H1 (cell line): ENCODE data around the gene IQSEC3. TPM values are rescaled to one million over a fixed set of nuclear protein-coding genes. Genes with fewer than 3 reads are reported as not detected.
A peak's percentile ranks its signal among the peaks of the same experiment; 100 is the strongest.

Experiments
- CTCF ChIA-PET: fragments of 300-600 bp; sonication (Branson Sonifier 250); formaldehyde crosslinking; loops from one replicate; lab custom pipeline; 2021; ENCODE audit not compliant: partially characterized antibody; lab: Charles Lee
- POLR2A ChIA-PET: fragments of 300-600 bp; sonication (Branson Sonifier 250); formaldehyde crosslinking; loops from one replicate; lab custom pipeline; 2021; ENCODE audit warnings: inconsistent platforms; ENCODE audit not compliant: partially characterized antibody; lab: Charles Lee
- DNase-seq, 2 experiments: peaks; one replicate each; pipeline versions ENCODE4 v3.0.0 to v3.0.0-alpha.2; 2010 to 2022; ENCODE audit warnings: low spot score in 2 of 2, low read depth in 1 of 2, mixed read lengths in 1 of 2
- FAIRE-seq: peaks from 2 replicates; lab custom pipeline; 2011; peaks lifted over from hg19 to GRCh38; lab: Jason Lieb, UNC
- H2AFZ ChIP-seq: 2 replicates; pipeline ENCODE4 v1.8.1; 2012; ENCODE audit warnings: low read length, inconsistent platforms
- H2AK5ac ChIP-seq: 2 replicates; pipeline ENCODE4 v1.6.1; 2013; ENCODE audit warnings: low read depth, low read length
- H2BK120ac ChIP-seq: replicated peaks from 2 replicates; pipeline ENCODE3; 2013; ENCODE audit warnings: low read depth, low read length, inconsistent platforms
- H2BK12ac ChIP-seq: 2 replicates; pipeline ENCODE4 v1.6.1; 2013; ENCODE audit warnings: low read depth, low read length
- H2BK15ac ChIP-seq: 2 replicates; pipeline ENCODE4 v1.6.1; 2013; ENCODE audit warnings: low read length
- H2BK20ac ChIP-seq: 2 replicates; pipeline ENCODE4 v1.6.1; 2013; ENCODE audit warnings: low read length
- H2BK5ac ChIP-seq: 2 replicates; pipeline ENCODE4 v1.6.1; 2013; ENCODE audit warnings: low read depth, low read length
- H3K14ac ChIP-seq: 2 replicates; pipeline ENCODE4 v1.6.1; 2013; ENCODE audit warnings: inconsistent platforms; ENCODE audit not compliant: insufficient read length
- H3K18ac ChIP-seq: 2 replicates; pipeline ENCODE4 v1.6.1; 2013; ENCODE audit warnings: low read length; ENCODE audit errors: extremely low read depth
- H3K23ac ChIP-seq: 2 replicates; pipeline ENCODE4 v1.6.1; 2013; ENCODE audit warnings: inconsistent platforms; ENCODE audit not compliant: insufficient read length
- H3K23me2 ChIP-seq: 2 replicates; pipeline ENCODE4 v1.6.1; 2013; ENCODE audit warnings: low read depth, low read length
- H3K27ac ChIP-seq: 2 replicates; pipeline ENCODE4 v1.6.1; 2011; ENCODE audit warnings: low read depth, low read length, inconsistent platforms
- H3K27me3 ChIP-seq, 4 experiments: replicated peaks in 1 of 4; 1 replicate in 1 of 4; 2 replicates in 3 of 4; pipeline versions ENCODE4 v1.6.1 to v1.8.1; 2011 to 2013; ENCODE audit warnings: low read length in 3 of 4, mild to moderate bottlenecking in 3 of 4, inconsistent platforms in 2 of 4, mixed read lengths in 2 of 4, moderate library complexity in 1 of 4; ENCODE audit not compliant: control insufficient read depth in 3 of 4, insufficient read depth in 3 of 4; ENCODE audit errors: extremely low read depth in 1 of 4
- H3K36me3 ChIP-seq, 4 experiments: 2 replicates each; pipeline versions ENCODE4 v1.6.1 to v1.8.1; 2011 to 2013; ENCODE audit warnings: mild to moderate bottlenecking in 4 of 4, low read length in 3 of 4, moderate library complexity in 2 of 4, control low read depth in 1 of 4, inconsistent platforms in 1 of 4; ENCODE audit not compliant: insufficient read depth in 4 of 4, control insufficient read depth in 2 of 4
- H3K4ac ChIP-seq: replicated peaks from 2 replicates; pipeline ENCODE3; 2013; ENCODE audit warnings: low read length, low read depth, mixed read lengths, inconsistent platforms; ENCODE audit not compliant: insufficient read length
- H3K4me1 ChIP-seq, 4 experiments: replicated peaks in 1 of 4; 1 replicate in 1 of 4; 2 replicates in 3 of 4; pipeline versions ENCODE4 v1.6.1 to v1.8.1; 2011 to 2013; ENCODE audit warnings: low read length in 3 of 4, inconsistent platforms in 2 of 4, mixed read lengths in 1 of 4; ENCODE audit not compliant: insufficient read depth in 4 of 4, control insufficient read depth in 3 of 4
- H3K4me2 ChIP-seq, 2 experiments: 2 replicates each; pipeline versions ENCODE4 v1.6.1 to v1.8.1; 2011 to 2013; ENCODE audit warnings: low read depth in 2 of 2, low read length in 2 of 2, control low read depth in 1 of 2, inconsistent platforms in 1 of 2, mild to moderate bottlenecking in 1 of 2; ENCODE audit not compliant: insufficient read depth in 1 of 2
- H3K4me3 ChIP-seq, 4 experiments: fragments of 200-600, 300-600 bp in 1 of 4; sonication (generic), shearing (Covaris generic), sonication (Bioruptor Twin) in 1 of 4; 2 replicates each; pipeline versions ENCODE4 v1.5.1 to v1.8.1; 2011 to 2016; ENCODE audit warnings: low read length in 4 of 4, low read depth in 3 of 4, control low read depth in 2 of 4, inconsistent platforms in 2 of 4, mild to moderate bottlenecking in 2 of 4, mixed read lengths in 1 of 4, moderate library complexity in 1 of 4; ENCODE audit not compliant: insufficient read depth in 2 of 4; ENCODE audit errors: extremely low read depth in 1 of 4
- H3K56ac ChIP-seq: replicated peaks from 2 replicates; pipeline ENCODE3; 2013; ENCODE audit warnings: low read depth, mild to moderate bottlenecking, mixed read lengths, low read length, inconsistent platforms; ENCODE audit not compliant: insufficient read length
- H3K79me1 ChIP-seq: 2 replicates; pipeline ENCODE4 v1.6.1; 2013; ENCODE audit warnings: low read depth, low read length, control low read depth
- H3K79me2 ChIP-seq, 2 experiments: 2 replicates each; pipeline versions ENCODE4 v1.6.1 to v1.8.1; 2012 to 2013; ENCODE audit warnings: low read length in 2 of 2, mild to moderate bottlenecking in 2 of 2, inconsistent platforms in 1 of 2; ENCODE audit not compliant: insufficient read depth in 2 of 2, control insufficient read depth in 1 of 2
- H3K9ac ChIP-seq, 4 experiments: replicated peaks in 1 of 4; 1 replicate in 1 of 4; 2 replicates in 3 of 4; pipeline versions ENCODE4 v1.6.1 to v1.8.1; 2011 to 2013; ENCODE audit warnings: low read depth in 3 of 4, low read length in 3 of 4, control low read depth in 2 of 4, mild to moderate bottlenecking in 2 of 4, moderate library complexity in 2 of 4, inconsistent platforms in 1 of 4; ENCODE audit errors: extremely low read depth in 1 of 4
- H3K9me3 ChIP-seq, 2 experiments: 2 replicates each; pipeline versions ENCODE4 v1.6.1 to v1.8.1; 2012 to 2013; ENCODE audit warnings: mild to moderate bottlenecking in 2 of 2, moderate library complexity in 2 of 2, control low read depth in 1 of 2, inconsistent platforms in 1 of 2, low read depth in 1 of 2, low read length in 1 of 2, mixed read lengths in 1 of 2; ENCODE audit not compliant: insufficient read depth in 2 of 2
- H4K20me1 ChIP-seq, 2 experiments: replicated peaks in 1 of 2; 2 replicates each; pipeline versions ENCODE3 to v1.8.1; 2011 to 2013; ENCODE audit warnings: inconsistent platforms in 2 of 2, low read length in 2 of 2, mild to moderate bottlenecking in 1 of 2; ENCODE audit not compliant: insufficient read depth in 2 of 2, control insufficient read depth in 1 of 2
- H4K5ac ChIP-seq: 2 replicates; pipeline ENCODE4 v1.6.1; 2013; ENCODE audit warnings: low read length, low read depth, mixed read lengths, inconsistent platforms; ENCODE audit not compliant: insufficient read length
- H4K8ac ChIP-seq: 2 replicates; pipeline ENCODE4 v1.8.0; 2013; ENCODE audit warnings: mild to moderate bottlenecking, moderate library complexity, low read length, inconsistent platforms; ENCODE audit not compliant: insufficient read depth; ENCODE audit errors: extremely low read depth
- H4K91ac ChIP-seq: replicated peaks from 2 replicates; pipeline ENCODE3; 2013; ENCODE audit warnings: low read length, mixed read lengths, inconsistent platforms; ENCODE audit not compliant: insufficient read length
- CEBPB ChIP-seq: IDR thresholded peaks from 2 replicates; pipeline ENCODE4 v1.6.1; 2012; ENCODE audit warnings: low read depth, low read length
- CHD1 ChIP-seq: IDR thresholded peaks from 2 replicates; pipeline ENCODE4 v1.6.1; 2012; ENCODE audit warnings: low read depth, low read length, improper control_type of control experiment
- YY1 ChIP-seq: IDR thresholded peaks from 2 replicates; pipeline ENCODE4 v1.6.1; 2011; ENCODE audit warnings: low read depth, mild to moderate bottlenecking, low read length
- WGBS, 2 experiments: shearing (Covaris generic) in 1 of 2; methylation state at CpG; one replicate each; pipeline versions ENCODE4 v1.1.6 to v1.1.7; 2013 to 2015; ENCODE audit warnings: low lambda C conversion rate in 2 of 2, mixed read lengths in 2 of 2, inconsistent platforms in 1 of 2, low coverage in 1 of 2, missing lambda C conversion rate in 1 of 2; ENCODE audit not compliant: insufficient replicate concordance in 2 of 2, insufficient coverage in 1 of 2, insufficient read length in 1 of 2; ENCODE audit errors: extremely low coverage in 1 of 2, missing lambda C conversion rate in 1 of 2; 5-methylcytosine and 5-hydroxymethylcytosine counted together
- polyA plus RNA-seq, 7 experiments: library from polyadenylated mRNA; depleted of rRNA in 3 of 7; stranded (reverse) in 5 of 7; unstranded in 2 of 7; fragments of >200 nt in 5 of 7; fragments of 200-250 nt in 2 of 7; gene quantifications; 1 replicate in 5 of 7; 2 replicates in 1 of 7; 4 replicates in 1 of 7; pipeline versions ENCODE4 v1.2.1 to v1.2.3, GENCODE V29; 2011 to 2013; ENCODE audit warnings: missing spikeins in 2 of 7, mixed read lengths in 2 of 7
- total RNA-seq: library from RNA; stranded (reverse); fragmentation: NEBNext Ultra II Directional; extraction: Animal tissue kit (Norgen Biotek cat#: 25700); gene quantifications from 2 replicates; pipeline ENCODE4 v1.2.1, GENCODE V29; 2021

IQSEC3 gene
- total and polyA plus RNA-seq, 2 of the 8 experiments (the other 6 are each of a cell fraction or from before 2014, with no cell fraction given) = 1.2 to 3.1 TPM

DNA sequence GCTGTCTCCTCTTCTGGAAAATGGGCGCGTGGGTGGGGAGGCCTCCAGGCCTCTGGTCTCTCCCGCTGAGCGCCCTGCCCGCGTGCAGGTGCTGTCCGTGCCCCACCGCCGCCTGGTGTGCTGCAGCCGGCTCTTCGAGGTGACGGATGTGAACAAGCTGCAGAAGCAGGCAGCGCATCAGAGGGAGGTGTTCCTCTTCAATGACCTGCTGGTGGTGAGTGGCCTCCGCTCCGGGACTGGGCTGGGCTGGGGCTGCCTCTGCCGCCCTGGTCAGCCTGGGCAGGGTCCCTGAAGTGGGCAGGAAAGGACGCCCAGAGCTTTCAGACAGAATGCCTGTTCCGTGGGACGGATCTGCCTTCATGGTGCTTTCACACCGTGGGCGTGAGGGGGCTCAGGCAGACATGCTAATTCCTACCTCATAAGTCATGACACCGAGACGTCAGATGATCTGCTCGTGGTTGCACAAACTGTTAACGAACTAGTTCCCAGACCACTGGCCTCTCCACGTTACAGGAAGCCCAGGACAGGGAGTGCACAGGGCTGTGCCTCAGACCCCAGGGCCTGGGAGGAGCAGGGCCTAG is 96.9 kb downstream of the IQSEC3 start:
- DNase-seq (no peak), FAIRE-seq (no peak)
- Histone ChIP-seq H2BK12ac (no peak overlapping the region), H2AK5ac (no peak overlapping the region), H3K23me2 (no peaks in the 10 kb centered on the region), H4K20me1 (no peaks in the 10 kb centered on the region), H3K79me1 (no peaks in the 10 kb centered on the region), H3K18ac (no peak overlapping the region; the same call in 1 of the 2 replicates), H3K23ac (no peak overlapping the region), H4K8ac (no peak overlapping the region; the same call in 1 of the 2 replicates), H4K91ac (peak overlapping the region; percentile 17), H3K79me2 (no peaks in the 10 kb centered on the region), H3K27me3 (no peaks in the 10 kb centered on the region; a peak in 1 of 7 replicates), H3K14ac (no peak overlapping the region), H3K27ac (no peak overlapping the region), H3K4me2 (no peak overlapping the region), H2BK15ac (peak overlapping the region; percentile 81; the same call in 1 of the 2 replicates), H2BK120ac (no peak overlapping the region), H2AFZ (no peak overlapping the region), H3K56ac (no peak overlapping the region), H3K9me3 (no peaks in the 10 kb centered on the region), H3K4ac (no peak overlapping the region), H2BK20ac (no peak overlapping the region), H3K4me1 (peaks cover 0 to 4% (median 3%) of the 10 kb centered on the region in 4 experiments; a peak in 5 of 7 replicates), H2BK5ac (no peak overlapping the region), H3K4me3 (no peak overlapping the region), H3K36me3 (no peaks in the 10 kb centered on the region), H3K9ac (no peak overlapping the region), H4K5ac (no peak overlapping the region)
- TF ChIP-seq YY1 (no peak), CEBPB (no peak), CHD1 (no peak)
- WGBS, 2 experiments = 97% methylated on average over 14 of the region's 26 CpGs; no CpG with 5 or more reads in 1 of the 2 experiments
- POLR2A ChIA-PET = interaction anchor here (1.9 kb wide), 1 partner anchor 11 kb away, joined by 6 read pairs; no protein-coding TSS in a partner anchor
- CTCF ChIA-PET = interaction anchor here (3.6 kb wide), 1 partner anchor 11 kb away, joined by 29 read pairs; no protein-coding TSS in a partner anchor
